Cardiac muscle cell (in vitro differentiated cells and primary cell): Measurements from ENCODE around the gene STARD3. TPM values are rescaled to one million over a fixed set of nuclear protein-coding genes. Genes with fewer than 3 reads are reported as not detected.

Experiments
- DNase-seq, 2 donors: peaks; one replicate each; pipeline versions ENCODE4 v3.0.0 to v3.0.0-alpha.2; 2010 to 2017; ENCODE audit warnings: low read depth in 1 of 2, low spot score in 1 of 2
- H3K27ac ChIP-seq: fragments of 200-600 bp; sonication (generic); 2 replicates; pipeline ENCODE4 v1.5.1; 2016
- H3K27me3 ChIP-seq: fragments of 200-600 bp; sonication (generic); 2 replicates; pipeline ENCODE4 v1.6.0; 2016; ENCODE audit warnings: control low read depth
- H3K36me3 ChIP-seq: fragments of 200-600 bp; sonication (generic); 2 replicates; pipeline ENCODE4 v1.5.1; 2016; ENCODE audit warnings: control low read depth
- H3K4me1 ChIP-seq: fragments of 200-600 bp; sonication (generic); 2 replicates; pipeline ENCODE4 v1.8.1; 2017; ENCODE audit warnings: low read depth, mild to moderate bottlenecking, mixed run types
- H3K4me3 ChIP-seq: fragments of 200-600 bp; sonication (generic); 2 replicates; pipeline ENCODE4 v1.5.1; 2016; ENCODE audit warnings: mild to moderate bottlenecking
- H3K9me3 ChIP-seq: fragments of 200-600 bp; sonication (generic); 2 replicates; pipeline ENCODE4 v1.5.1; 2017; ENCODE audit warnings: low read depth, mild to moderate bottlenecking, control low read depth
- CTCF ChIP-seq: IDR thresholded peaks from 2 replicates; pipeline ENCODE4 v1.5.1; 2012; ENCODE audit warnings: low read depth, mild to moderate bottlenecking, low read length
- polyA plus RNA-seq: library from polyadenylated mRNA; unstranded; fragments of >200 nt; fragmentation: Nextera tagmentation; extraction: Ambion mirVana; gene quantifications from 2 replicates; pipeline ENCODE4 v1.2.1, GENCODE V29; 2016
- total RNA-seq: library from RNA; depleted of rRNA; stranded (reverse); fragments of >200 nt; gene quantifications from 2 replicates; pipeline ENCODE4 v1.2.3, GENCODE V29; 2016

STARD3 gene
- total and polyA plus RNA-seq, 2 experiments from 2014 or later = 47.9 to 67.1 TPM

DNA sequence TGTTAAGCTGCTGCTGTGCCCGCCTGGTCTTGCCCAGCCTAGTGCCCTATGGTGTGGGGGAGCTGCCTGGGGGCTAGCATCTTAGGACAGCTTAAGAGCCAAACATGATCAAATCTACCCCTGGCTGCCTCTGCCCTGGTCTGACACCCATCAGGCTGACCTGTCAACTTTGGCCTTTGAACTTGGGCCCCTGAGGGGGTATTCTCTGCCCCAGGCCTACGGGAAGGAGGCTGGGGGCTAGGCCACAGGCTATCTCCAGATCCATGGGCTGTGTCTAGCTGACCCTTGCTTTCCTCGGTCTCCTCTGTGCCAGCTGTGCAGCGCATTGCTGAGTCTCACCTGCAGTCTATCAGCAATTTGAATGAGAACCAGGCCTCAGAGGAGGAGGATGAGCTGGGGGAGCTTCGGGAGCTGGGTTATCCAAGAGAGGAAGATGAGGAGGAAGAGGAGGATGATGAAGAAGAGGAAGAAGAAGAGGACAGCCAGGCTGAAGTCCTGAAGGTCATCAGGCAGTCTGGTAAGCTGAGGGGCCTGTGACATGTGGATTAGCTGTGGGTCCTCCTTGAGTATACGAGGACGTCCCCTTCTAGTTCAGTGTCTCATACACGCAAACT lies 3.3 kb upstream of the STARD3 start:
- H3K4me3 ChIP-seq = no peak overlapping the region
- DNase-seq = no peak
- peaks cover 18% of the 10 kb centered on the region for H3K4me1 ChIP-seq
- TF ChIP-seq CTCF = no peak
- H3K27ac ChIP-seq = no peak overlapping the region
- H3K36me3 ChIP-seq = no peaks in the 10 kb centered on the region
- H3K27me3 ChIP-seq = no peaks in the 10 kb centered on the region
- H3K9me3 ChIP-seq = no peaks in the 10 kb centered on the region

GRCh38 chr17:39634384-39634871 lies 2.5 kb upstream of the STARD3 start:
- peak; percentile 54 to 59 for DNase-seq
- no peak overlapping the region for H3K27ac ChIP-seq
- peaks cover 18% of the 10 kb centered on the region for H3K4me1 ChIP-seq
- TF ChIP-seq CTCF = peak; percentile 75
- no peak overlapping the region for H3K4me3 ChIP-seq
- H3K36me3 ChIP-seq = no peaks in the 10 kb centered on the region
- H3K9me3 ChIP-seq = no peaks in the 10 kb centered on the region
- H3K27me3 ChIP-seq = no peaks in the 10 kb centered on the region

- H3K4me1 ChIP-seq = peaks cover 18% of the 10 kb centered on the region
- no peak for DNase-seq
- no peaks in the 10 kb centered on the region for H3K27me3 ChIP-seq
- no peaks in the 10 kb centered on the region for H3K9me3 ChIP-seq
- no peak for TF ChIP-seq CTCF
- no peak overlapping the region for H3K4me3 ChIP-seq
- H3K27ac ChIP-seq = no peak overlapping the region
- H3K36me3 ChIP-seq = no peaks in the 10 kb centered on the region
Measured at GRCh38 chr17:39635614-39636176, 1.2 kb upstream of the STARD3 start.

GRCh38 chr17:39636587-39636926 lies 387 bp upstream of the STARD3 start:
- peak overlapping the region; percentile 69 for H3K4me3 ChIP-seq
- H3K4me1 ChIP-seq = peaks cover 21% of the 10 kb centered on the region
- H3K36me3 ChIP-seq = no peaks in the 10 kb centered on the region
- TF ChIP-seq CTCF = no peak
- no peak for DNase-seq
- no peaks in the 10 kb centered on the region for H3K9me3 ChIP-seq
- peak overlapping the region; percentile 80 for H3K27ac ChIP-seq
- H3K27me3 ChIP-seq = no peaks in the 10 kb centered on the region

- DNase-seq = no peak
- Histone ChIP-seq H3K36me3 (no peaks in the 10 kb centered on the region), H3K4me3 (no peak overlapping the region), H3K27ac (no peak overlapping the region), H3K27me3 (no peaks in the 10 kb centered on the region), H3K4me1 (peaks cover 38% of the 10 kb centered on the region), H3K9me3 (no peaks in the 10 kb centered on the region)
- TF ChIP-seq CTCF = no peak
Measured at GRCh38 chr17:39638317-39638716, 1.4 kb downstream of the STARD3 start.
